ENCODE data around the gene NAA80.
A peak's percentile ranks its signal among the peaks of the same experiment; 100 is the strongest.

NAA80 gene

GRCh38 chr3:50330330-50330729 lies 31.1 kb upstream of the NAA80 start:
- no peak for DNase-seq (ENCODE audit: low read depth in 2 of 2)

GRCh38 chr3:50327943-50328691 lies 28.9 kb upstream of the NAA80 start, which contains the start of gene TUSC2:
TSS of gene TUSC2 (minus strand) at chr3:50328223. CDS start at chr3:50328099, 124 bp downstream.
- DNase-seq (ENCODE audit: low read depth in 2 of 2): peak; percentile 81 to 88

DNA sequence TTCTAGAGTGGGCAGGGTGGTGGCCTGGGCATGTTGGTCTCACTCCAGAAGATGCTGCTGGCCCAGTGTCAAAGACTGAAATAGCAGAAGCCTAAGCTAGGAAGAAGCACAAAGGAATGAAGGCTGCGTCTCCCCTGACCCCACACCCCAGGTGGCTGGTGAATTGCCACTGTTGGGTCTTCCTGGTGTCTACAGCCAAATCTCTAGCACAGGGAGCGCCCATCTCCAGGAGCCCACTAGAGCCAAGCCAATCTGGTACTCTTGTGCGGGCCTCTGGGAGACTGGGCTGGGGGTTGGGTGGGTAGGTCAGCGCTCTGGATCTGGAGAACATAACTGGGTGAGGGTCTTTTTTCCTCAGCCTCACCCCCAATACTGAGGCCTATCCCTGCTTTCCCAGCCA lies 27.9 kb upstream of the NAA80 start:
- DNase-seq (ENCODE audit: low read depth in 2 of 2): no peak

GRCh38 chr3:50326182-50326541 lies 27.0 kb upstream of the NAA80 start:
- no peak for DNase-seq (ENCODE audit: low read depth in 2 of 2)

DNA sequence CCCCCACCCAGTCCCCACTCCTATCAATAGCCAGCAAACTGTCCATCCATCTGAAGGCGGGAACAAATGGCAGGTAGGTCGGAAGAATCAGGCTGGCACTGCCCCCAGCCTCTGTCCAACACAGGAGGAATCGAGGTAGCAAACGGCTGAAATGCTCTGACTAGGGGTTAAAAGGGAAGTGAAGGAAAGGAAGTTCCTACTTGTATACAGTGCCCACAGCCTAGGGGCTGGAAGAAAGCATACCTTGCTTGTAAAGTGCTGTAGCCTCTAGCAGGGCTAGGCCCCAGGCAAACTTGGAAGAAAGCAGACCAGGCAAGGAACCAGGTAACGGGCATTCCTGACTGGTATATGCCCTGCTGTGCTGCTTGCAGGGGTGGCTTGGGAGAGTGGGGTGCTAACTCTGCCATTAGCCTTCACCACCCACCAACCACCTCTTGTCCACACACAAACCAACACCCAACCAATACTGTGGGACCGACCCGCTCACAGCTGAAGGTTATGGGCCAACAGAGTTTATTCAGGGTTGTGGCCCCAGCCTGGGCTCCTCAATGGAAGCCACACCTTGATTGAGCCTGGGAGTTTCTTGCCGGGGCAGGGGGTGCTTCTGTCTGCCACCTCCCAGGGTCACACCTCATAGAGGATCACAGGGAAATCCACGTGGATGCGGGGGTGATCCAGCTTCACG lies 26.4 kb upstream of the NAA80 start:
- DNase-seq (ENCODE audit: low read depth in 2 of 2): no peak

GRCh38 chr3:50325113-50325480 lies 25.9 kb upstream of the NAA80 start:
- no peak for DNase-seq (ENCODE audit: low read depth in 2 of 2)

DNA sequence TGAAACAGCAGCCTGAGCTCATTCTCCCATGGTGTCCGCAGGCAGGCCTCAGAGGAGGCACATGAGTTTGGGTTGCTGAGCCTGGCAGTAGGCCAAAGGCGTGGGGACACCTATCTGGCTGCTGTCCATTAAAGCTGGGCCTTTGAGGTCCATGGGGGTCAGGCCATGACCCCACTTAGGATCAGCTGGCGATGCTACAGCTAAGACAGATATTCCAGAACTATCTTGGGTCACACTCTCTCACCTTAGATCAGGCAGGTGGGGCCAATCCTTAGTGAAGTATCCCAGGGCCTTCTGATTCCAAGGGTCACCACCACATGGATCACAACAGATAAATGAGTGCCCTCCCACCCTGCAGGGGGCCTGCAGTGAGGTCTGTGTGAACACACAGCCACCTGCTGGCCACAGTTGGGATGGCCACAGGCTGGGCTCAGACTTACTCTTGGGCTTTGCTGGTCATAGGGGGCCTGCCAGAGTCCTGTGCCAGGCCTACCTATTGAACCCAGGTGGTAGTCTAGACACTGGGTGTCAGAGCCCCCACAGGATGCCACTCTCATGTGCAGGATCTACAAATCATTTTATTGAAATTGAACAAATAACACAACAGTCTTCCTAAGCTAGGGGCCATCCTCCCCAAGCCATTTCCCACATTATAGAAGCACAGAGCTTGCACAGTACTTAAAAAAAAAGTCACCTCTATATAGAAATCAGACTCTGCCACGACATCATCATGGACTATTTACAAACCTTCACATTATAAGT lies 25.3 kb upstream of the NAA80 start:
- no peak for DNase-seq (ENCODE audit: low read depth in 2 of 2)

GRCh38 chr3:50323614-50324199 lies 24.5 kb upstream of the NAA80 start:
- DNase-seq (ENCODE audit: low read depth in 2 of 2): no peak

DNA sequence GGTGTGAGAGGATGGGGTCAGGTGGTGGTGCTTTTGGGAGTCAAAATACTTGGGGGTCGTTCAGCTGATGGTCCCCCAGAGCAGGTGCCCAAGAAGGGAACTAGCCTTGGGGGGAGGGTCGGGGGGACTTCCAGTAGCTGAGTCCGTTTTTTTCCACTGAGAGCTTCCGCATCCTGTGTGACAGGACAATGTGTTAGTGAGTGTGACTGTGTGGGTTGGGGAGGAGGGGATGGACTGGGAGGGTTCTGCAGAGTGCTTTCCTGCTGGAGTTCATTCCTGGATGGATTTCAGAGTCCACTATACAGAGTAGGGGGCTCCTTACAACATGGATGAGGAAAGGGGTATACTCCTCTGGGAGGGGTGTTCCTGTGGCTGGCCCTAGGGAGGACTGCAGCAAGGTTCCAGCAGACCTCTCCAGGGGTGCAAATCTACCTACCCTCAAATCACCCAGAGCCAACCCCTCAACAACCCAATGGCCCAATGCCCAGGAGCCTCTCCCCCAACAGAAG lies 23.9 kb upstream of the NAA80 start:
- DNase-seq (ENCODE audit: low read depth in 2 of 2): no peak

GRCh38 chr3:50322386-50323091 lies 23.3 kb upstream of the NAA80 start, which contains the start of gene HYAL2:
TSS of gene HYAL2 (minus strand) at chr3:50322745. CDS start at chr3:50320489, 2,256 bp downstream.
- DNase-seq (ENCODE audit: low read depth in 2 of 2): no peak

GRCh38 chr3:50322115-50322385 lies 22.8 kb upstream of the NAA80 start:
- no peak for DNase-seq (ENCODE audit: low read depth in 2 of 2)

GRCh38 chr3:50321336-50322114 lies 22.3 kb upstream of the NAA80 start:
- peak; percentile 63 to 68 for DNase-seq (ENCODE audit: low read depth in 2 of 2)

GRCh38 chr3:50320853-50321335 lies 21.7 kb upstream of the NAA80 start:
- DNase-seq (ENCODE audit: low read depth in 2 of 2): peak in 1 of 2 donors; percentile 61

DNA sequence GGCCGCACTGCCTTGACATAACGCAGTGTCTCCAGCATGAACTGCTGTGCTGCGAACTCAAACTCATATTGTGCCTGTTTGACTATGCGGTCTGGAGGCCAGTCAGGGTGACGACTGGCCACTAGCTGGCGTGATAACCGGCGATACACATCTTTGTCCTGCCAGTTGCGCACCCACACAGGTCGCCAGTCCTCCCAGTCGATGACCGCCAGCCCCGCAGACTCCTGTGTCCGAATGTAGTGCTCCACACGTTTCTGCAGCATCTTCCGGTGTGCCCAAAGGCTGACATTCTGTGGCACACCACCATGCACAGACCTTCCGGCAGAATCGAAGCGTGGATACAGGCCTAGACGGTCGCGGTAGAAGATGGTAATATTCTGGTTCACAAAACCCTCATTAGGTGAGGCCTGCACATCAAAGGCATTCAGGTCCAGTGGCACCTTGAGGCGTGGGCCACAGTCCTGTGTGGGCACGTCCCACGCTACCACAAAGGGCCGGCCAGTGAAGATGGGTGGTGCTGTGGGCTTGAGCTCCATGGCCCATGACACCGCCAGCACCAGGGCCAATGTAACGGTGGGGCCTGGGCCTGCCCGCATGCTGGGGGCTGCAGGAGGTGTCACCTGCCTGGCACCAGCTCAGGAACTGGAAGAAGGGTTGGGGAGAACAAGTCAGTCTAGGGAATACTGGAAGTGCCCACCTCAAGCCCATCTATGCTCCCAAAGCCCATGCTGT lies 20.9 kb upstream of the NAA80 start:
- DNase-seq (ENCODE audit: low read depth in 2 of 2): no peak

DNA sequence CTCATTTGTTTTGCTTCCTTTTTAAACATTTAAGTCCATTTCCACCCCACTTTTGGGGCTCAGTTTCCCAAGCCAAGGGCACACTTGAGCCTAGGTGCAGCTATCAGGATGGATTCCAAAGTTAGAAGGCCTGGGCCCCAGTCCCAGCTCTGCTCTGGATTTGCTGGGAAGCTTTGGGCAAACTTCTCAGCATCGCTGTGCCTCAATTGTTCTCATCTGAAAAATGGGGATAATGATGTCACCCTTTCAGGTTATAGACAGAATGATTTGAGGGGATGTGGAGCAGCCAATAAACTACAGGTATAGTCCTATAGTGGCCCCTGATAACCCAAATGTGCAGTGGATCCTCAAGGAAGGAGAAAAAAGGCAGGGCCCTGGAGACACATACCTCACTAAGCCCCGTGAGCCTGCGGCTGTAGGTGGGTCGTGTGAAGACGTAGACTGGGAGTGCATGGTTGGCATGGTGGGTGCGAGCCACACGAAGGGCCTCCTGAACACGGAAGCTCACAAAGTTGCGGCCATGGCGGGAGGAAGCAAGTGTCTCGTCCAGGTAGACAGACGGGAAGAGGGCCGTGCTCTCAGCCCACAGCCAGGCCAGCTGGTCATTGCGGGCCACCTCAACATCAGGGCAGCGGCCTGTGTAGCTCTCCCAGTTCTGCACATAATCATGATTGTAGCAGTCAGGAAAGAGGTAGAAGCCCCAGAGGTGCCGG lies 20.1 kb upstream of the NAA80 start:
- no peak for DNase-seq (ENCODE audit: low read depth in 2 of 2)

DNA sequence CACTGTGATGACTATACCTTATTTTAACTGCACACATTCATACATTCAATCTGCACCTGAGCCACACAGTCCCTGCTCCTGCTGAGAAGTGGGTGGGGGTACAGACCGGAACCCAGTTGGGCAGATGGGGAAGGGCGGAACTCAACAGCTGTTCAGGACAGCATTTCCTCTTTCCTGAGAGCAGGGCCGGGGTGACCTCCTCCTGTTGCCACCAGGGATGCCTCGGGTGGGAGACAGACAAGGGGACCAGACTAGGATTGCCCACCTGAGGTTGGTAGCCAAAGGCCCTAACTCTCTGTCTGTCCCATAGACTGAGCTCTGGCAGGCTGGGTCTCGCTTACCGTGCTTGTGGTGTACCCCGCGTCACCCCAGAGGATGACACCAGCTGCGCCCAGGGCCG lies 19.4 kb upstream of the NAA80 start:
- DNase-seq (ENCODE audit: low read depth in 2 of 2): no peak

- no peak for DNase-seq (ENCODE audit: low read depth in 2 of 2)
These were observed 19.0 kb upstream of the NAA80 start for GRCh38 chr3:50318163-50318562.

DNA sequence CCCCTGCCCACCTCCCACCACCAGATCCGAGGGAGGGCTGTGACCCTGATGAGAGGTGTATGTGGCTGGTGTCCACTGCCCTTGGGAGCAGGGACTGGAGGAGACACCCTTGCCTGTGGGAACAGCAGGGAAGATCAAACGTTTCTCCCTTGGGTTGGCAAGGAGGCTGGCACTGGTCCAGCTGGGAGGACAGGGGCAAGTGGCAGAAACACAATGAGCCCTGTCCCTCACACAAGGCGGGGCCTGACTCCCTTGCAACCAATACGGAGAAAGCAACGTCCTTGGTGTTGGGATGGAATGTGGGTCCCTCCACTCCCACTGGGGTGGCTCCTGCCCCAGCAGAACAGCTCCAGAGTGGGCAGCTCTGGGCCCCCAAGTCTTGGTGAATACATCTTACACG lies 18.1 kb upstream of the NAA80 start:
- no peak for DNase-seq (ENCODE audit: low read depth in 2 of 2)

DNA sequence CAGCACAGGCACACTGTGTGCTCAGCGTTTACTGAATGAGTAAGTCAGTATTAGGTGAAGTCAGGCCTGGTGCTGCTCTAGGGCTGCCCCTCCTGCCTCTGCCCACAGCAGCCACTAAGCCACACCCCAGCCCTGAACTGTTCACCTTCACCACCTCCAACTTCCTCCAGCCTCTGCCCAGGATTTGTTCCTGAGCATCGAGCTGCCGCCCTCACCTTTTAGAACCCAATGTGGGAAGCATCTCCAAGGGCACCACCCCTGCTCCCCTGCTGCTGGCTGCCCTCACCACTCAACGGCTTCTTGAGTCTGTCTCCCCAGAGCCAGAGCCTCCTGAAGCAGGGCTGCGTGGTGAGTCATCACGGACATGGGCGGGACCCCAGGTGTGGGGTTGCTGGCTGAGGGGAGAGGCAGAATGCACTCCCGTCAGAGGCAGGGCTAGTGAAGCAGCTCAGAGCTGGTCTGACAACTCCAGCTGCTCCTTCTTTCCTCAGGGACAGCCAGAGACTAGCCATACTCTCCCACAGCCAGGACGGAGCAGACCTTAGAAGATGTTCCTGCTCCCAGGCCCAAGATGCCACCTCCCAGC lies 17.5 kb upstream of the NAA80 start:
- peak; percentile 50 to 63 for DNase-seq (ENCODE audit: low read depth in 2 of 2)
